ENCODE measurements around the gene PINLYP.

Gene PINLYP

DNA sequence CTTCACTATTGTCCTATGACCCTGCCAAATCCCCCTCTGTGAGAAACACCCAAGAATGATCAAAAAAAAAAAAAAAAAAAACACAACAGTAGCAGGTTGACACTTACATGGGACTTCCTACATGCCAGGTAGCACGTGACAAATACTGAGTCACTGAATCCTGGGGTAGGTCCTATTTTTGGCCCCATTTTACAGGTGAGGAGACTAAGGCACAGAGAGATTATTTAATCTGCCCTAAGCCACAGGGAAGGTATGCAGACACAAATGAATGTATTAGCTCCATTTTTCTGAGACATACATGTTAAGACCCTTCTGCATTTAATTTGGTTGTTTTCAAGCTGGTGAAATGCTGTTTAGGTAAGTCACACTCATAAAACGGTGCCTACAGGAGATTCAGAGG is 26.9 kb upstream of the PINLYP start:
- DNase-seq (ENCODE audit: low read depth): no peak

DNA sequence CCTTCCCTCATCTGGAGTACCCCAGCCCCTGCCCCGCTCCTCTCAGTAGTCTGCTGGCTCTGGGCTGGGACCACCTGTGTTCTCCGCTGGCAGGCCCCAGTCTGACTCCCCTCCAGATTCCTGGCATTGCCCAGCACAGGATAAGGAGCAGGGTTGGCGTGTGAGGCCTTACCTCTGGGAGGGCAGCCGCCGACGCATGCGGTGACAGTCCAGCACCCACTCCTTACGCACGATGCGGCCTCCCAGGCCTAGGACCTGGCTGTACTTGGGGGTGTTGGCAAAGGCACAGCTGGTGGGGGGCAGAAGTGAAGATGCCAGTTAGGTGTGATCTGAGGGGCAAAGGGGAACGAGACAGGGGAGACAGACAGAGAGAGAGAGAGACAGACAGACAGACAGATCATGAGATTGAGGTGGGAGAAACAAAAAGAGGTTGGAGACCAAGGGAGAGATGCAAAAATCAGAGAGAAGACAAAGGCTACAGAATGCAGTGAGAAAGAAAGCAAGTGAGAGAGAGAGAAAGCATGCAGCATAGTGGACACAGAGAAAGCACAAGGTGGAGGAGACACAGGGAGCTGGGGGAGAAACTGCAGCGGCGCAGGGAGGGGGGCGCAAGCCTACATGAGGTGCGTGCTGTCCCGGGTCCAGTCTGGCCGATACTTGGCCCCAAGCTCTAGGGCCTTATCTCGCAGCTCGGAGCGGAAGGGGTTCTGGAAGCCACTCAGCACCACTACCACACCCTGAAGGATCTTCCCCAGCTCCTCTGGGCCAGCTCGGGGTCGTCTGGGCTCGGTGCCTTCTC is 24.0 kb upstream of the PINLYP start:
- no peak for DNase-seq (ENCODE audit: low read depth)

DNA sequence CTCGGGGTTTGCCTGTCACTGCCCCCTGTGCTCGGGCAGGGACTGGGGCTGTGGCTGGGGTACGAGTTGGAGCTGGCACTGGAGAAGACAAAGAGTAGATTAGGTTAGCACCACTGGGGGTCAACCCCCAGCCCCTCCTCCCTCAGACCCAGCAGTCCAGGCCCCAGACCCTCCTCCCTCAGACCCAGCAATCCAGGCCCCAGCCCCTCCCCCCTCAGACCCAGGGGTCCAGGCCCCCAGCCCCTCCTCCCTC is 23.5 kb upstream of the PINLYP start:
- DNase-seq (ENCODE audit: low read depth): no peak

DNA sequence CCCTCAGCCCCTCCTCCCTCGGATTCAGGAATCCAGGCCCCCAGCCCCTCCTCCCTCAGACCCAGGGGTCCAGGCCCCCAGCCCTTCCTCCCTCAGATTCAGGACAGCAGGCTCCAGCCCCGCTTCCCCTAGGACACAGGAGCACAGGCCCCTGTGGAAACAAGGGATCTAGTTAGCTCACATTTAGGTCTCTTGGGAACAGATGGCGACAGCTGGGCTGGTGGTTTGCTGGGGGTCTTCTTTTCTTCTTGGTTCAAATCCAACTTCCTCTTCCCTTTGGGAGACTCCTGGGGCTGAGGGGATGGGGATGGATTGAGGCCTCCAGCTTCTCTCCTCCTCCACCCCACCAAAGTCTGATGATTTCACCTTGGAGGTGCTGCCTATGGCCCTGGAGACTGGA is 23.0 kb upstream of the PINLYP start:
- DNase-seq (ENCODE audit: low read depth): no peak

DNA sequence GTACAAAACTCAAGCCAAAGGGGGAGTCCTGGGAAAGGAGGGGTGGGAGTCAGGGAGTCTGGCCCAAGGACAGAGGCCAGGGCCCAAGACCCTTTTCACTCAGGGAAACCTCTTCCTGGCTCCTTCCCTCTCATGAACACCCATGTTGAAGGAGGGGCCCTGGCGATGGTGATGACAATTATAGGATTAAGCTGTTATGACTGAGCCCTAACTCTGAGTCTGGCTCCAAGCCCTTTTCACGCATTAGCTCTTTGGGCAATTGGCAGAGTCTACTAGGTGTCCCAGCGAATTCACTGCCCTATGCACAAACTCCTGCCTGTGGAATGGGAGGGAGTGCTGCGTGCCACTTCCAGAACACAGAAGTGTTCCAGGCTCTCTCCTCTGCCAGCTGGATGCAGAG is 21.9 kb upstream of the PINLYP start:
- no peak for DNase-seq (ENCODE audit: low read depth)

DNA sequence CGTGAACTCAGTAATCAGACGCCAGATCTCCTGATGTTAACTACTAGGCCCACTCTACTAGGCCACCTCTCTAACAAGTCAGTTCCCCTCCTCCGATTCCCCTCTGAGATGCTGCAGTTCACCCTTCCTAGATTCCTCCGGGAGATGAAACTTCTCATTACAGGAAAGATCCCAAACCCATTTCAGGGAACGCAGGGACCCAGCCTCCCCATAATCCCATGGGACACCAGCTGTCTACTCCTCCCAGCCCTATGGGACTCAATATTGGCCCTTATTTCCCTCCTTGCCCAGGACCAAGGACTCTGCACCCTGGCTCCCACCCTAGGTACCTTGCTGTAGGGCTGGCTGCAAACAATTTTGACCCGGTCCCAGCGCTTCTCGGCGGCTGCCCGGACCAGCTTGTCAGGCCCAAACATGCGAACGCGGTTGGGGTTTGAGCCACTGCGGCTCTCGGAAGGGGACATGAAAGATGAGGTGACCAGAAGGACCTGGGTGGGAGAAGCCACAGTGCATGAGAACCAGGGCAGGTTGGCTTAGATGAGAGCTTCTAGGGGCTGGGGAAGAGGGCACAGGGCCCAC is 21.2 kb upstream of the PINLYP start:
- no peak for DNase-seq (ENCODE audit: low read depth)

DNA sequence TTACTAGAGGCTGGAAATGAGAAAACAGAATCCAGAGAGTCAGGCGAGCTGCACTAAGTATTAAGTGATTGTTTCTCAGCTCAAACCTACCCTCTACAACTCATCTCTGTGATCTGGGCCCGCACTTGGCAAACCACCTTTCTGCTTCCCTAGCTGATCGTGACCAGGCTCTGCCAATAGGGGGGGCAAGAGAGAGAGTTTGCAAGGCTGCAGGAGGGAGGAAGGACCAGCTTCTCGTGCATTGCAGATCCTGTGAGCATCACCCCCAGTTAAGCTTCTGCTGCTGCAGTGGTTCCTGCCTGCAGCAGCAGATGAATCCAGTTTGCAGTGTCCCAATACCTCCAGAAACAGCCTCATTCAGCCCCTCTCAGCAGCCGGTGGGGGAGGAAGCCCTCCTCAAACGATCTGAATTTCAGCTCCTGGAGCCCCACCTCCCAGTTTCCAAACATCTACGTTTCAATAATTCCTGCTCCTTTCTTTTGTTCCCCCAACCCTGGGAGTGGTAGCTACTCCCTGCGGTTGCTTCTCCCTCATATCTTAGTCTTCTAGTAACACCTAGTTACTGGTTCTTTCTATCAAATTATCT is 20.3 kb upstream of the PINLYP start:
- DNase-seq (ENCODE audit: low read depth): peak; percentile 68

DNA sequence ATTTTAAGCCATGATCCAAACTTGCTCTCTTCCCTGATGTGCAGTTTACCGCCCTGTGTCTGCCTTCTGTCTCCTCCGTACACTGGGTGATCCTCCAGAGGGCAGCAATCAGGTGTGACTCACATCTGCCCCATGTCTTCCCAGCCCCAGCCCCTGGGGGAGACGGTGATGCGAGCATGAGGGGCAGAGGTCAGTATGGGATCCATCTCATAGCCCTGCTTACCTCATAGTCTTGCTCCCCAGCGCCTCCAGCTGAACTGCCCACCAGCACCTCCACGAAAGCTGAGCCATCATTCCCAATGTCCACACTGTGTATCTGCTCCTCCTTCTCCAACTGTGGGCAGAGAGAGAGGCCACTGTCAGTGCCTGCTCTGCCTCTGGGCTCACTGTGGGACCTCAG is 14.9 kb upstream of the PINLYP start:
- DNase-seq (ENCODE audit: low read depth): no peak

DNA sequence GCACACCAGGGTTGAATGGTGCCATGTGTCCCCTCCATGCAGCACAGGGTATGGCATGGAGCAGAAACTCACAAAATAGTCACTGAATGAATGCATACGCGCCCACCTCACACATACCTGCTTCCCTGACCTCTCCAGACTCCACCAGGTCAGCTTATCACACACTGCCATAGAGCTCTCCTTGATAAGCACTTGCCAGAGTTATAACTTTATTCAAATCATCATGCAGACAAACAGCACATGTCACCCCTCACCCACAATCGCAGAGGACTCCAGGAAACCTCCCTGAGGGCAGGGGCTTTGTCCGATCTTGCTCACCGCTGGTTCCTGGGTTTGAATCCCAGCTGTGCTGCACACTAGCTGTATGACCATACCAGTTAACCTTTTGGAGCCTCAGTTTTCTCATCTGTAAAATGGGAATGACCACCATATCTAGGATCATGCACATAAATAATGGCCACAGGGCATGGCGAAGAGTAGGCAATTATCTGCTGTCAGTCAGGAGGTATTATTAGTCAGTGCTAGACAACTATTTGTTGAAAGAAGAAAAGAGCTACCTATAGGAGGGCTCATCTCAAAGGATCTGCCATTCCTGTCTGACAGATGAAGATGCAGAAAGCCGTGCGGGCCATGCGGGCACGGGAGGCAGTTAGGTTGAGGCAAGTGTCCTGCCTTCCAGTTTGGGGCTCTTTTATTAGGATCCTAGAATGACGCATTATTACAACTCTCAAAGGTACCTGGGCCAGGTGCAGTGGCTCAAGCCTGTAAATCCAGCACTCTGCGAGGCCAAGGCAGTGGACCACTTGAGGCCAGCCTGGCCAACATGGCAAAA is 14.2 kb upstream of the PINLYP start:
- DNase-seq (ENCODE audit: low read depth): no peak

DNA sequence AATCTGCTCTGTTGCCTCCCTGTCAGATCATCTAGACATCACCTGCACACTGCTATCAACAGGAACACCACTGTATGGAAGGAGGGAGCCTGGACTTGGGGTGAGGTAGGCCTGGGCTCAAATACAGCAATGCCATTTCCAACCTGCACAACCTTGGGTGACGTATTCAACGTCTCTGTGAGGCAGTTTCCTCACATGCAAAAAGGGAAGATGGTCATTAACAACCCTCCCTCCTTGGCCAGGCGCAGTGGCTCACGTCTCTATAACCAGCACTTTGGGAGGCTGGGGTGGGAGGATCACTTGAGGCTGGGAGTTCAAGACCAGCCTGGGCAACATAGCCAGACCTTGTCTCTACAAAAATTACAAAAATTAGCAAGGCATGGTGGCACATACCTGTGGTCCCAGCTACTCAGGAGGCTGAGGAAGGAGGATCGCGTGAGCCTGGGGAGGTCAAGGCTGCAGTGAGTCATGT is 13.3 kb upstream of the PINLYP start:
- DNase-seq (ENCODE audit: low read depth): no peak

DNA sequence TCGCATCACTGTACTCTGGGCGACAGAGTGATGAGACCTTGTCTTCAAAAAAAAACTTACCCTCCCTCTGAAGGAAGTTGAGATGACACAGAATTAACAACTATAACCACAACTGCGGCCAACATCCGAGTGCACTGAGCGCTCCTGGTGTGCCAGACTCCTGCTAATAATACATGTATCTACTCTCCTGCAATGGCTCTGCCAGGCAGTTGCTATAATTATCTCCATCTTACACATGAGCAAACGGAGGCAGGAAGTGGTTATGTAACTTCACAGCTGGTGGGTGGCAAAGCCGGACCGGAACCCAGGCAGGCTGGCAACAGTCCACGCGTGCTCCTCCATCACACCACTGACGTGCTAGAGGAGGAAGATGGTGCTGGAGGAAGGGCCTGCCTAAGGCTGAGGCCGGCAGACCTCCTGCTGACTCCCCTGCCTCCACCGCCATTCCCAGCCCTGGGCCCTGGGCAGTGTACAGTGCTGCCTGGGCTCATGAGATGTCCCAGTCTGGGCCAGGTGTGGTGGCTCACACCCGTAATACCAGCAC is 12.8 kb upstream of the PINLYP start:
- DNase-seq (ENCODE audit: low read depth): peak; percentile 68

DNA sequence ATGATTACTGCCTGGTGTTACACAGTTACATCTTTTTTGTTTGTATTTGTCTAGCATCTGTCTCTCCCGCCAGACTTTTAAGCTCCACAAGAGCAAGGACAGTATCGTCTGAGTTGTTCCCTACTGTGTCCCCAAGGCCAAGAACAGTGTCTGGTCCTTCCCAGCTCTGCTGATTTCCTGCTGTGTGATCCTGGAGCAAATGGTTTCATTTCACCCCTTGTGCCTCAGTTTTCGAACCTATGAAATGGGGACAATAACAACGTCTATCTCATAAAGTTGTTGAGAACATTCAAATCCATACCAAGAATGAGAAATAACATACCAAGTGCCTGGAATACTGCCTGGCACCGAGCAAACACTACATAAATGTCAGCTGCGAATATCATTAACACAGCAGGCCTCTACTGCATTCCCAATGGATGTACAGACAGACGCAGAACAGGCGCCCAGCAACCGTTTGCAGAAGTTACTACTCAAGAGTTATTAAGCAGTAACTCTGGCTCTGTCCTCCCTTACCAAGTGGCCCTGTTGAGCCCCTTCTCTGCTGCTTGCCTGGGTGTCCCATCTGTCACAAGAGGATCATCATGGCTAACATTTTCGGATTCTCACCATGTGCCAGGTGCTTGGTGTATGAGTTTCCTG is 11.7 kb upstream of the PINLYP start:
- DNase-seq (ENCODE audit: low read depth): no peak

DNA sequence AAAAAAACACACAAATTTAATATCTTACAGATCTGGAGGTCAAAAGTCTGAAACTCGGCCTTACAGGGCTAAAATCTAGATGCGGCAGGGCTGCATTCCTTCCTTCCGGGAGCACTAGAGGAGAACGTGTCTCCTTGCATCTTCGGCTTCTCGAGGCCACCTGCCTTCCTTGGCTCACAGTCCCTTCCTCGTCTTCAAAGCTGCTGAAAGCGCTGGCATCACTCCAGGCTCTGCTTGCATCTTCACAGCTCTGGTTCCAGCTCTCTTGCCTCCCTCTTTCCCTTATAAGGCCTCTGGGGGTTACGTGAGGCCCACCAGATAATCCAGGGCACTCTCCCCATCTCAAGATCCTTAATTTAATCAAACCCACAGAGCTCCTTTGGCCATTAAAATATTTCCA is 10.8 kb upstream of the PINLYP start:
- no peak for DNase-seq (ENCODE audit: low read depth)

DNA sequence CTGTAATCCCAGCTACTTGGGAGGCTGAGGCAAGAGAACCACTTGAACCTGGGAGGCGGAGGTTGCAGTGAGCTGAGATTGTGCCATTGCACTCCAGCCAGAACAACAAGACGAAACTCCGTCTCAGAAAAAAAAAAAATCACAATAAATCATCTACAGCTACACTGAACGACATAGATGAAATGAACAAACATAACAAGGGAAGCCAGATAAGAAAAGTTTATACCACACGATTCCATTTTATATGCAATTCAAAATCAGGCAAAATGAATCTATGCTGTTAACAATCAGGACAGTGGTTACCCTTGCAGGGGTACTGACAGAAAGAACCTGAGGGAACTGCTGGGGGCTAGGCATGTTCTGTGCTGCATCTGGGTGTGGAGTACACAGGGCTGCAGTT is 5.9 kb upstream of the PINLYP start:
- no peak for DNase-seq (ENCODE audit: low read depth)

DNA sequence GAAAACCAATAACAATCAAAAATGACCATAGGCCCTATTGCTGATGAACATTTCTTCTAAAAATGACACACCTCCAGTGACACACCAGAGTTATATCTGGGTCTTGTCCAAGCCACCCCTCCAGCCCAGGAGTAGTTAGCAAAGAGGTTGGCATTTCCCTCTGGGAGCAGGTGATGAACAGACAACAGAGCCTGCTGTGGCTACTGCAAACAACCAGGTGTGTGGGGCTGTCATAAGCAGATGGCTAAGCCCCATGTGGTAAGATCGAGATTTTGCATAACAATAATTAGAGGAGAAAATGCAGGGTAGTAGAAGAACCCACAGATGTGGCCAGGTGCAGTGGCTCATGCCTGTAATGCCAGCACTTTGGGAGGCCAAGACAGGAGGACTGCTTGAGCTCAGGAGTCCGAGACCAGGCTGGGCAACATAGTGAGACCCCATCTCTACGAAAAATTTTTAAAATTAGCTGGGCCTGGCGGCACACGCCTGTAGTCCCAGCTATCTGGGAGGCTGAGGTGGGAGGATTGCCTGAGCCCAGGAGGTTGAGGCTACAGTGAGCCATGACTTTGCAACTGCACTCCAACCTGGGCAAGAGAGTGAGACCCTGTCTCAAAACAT is 5.3 kb upstream of the PINLYP start:
- no peak for DNase-seq (ENCODE audit: low read depth)

DNA sequence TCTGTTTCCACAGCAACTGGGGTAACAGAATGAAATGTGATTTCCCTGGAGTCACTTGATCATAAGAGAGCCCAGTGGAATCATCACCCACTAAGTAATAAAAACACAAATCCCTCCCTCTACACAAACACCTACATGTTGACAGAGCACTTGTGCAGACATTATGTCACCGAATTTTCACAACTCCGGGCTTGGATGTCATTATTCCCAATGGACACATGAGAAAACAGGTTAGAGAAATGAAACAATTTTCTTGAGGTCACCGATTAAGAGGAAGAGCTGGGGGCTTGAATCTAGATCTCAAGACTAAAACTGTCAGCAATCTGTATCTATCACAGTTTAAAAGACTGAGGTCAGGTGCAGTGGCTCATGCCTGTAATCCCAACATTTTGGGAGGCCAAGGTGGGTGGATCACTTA is 3.4 kb upstream of the PINLYP start:
- no peak for DNase-seq (ENCODE audit: low read depth)

DNA sequence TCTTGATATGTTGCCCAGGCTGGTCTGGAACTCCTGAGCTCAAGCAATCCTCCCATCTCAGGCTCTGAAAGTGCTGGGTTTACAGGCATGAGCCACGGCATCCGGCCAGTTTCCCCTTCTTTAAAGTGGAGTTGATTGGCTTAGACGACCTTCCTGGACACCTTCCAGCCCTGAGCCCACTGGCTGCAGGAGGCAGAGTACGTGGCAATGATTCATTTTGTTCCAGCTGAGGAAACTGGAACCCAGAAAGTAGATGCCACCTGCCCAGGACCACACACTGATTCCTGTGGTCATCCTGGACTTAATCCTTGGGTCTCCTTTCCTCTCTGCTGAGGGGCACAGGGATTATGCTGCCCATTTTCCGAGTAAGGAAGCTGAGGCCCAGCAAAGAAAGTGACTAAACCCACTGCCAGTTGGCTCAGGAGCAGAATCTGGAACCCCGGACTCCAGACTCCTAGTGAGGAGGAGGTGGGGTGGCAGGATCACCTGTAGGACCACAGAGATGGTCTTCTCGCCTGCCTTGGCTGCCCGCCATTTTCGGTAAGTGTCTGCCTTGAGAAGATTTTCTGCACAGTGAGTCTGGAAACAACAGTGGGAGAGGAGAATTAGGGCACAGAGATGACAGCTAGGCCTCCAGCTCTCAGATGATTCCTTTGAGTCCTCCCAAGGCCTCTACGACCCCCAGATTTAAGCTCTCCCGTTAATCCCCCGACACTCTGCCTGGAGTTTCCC is 1.0 kb upstream of the PINLYP start:
- no peak for DNase-seq (ENCODE audit: low read depth)

DNA sequence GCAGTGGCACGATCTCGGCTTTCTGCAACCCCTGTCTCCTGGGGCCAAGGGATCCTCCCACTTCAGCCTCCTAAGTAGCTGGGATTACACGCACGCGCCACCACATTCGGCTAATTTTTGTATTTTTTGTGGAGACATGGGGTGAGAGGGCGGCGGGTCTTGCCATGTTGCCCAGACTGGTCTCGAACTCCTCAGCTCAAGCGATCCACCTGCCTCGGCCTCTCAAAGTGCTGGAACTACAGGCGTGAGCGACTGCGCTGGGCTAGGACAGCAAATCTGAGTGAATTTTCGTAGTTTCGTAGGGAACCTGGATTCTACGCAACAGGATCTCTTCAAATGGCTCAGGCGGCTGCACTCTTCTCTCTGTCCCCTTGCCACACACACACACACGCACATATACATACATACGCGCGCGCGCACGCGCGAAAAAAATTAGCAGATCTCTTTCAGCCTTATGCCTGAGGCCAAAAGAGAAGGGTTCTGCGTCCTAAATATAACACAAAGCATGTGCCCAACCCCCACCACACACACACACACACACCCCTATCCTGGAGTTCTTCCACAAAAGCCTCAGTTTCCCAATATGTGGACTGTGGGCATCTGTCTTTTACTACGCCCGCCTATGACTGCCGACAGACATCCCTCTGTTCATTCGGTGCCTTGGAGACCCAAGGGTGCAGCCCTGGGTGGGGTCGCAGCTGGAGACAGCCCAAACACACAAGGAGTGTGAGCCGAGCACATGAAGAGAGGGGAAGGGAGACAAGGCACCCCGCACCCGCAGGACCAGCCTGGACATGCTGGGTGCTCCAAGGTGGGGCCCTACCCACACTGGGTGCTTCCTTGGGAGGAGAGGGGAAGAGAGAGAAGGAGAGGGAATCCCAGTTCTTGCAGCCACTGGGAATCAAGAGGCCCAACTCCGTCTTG is 616 bp downstream of the PINLYP start:
- DNase-seq (ENCODE audit: low read depth): no peak

DNA sequence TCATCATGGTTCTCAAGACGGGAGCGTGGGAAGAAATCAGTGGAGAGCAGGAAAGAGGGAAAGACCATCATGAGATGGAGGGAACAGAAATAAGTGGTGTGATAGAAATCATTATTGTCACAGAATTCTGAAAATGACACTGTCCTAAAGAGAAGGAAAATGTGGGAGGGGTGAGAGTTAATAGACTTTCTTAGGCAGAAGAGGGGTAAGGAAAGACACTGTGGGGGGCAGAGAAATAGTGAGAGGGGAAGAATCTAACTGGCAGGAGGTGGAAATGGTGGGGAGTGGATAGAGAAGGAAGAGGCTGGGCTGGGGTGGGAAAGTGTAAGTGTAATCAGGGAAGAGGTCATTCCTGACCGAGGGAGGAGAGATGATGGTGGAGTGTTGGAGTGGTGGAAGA is 3.2 kb downstream of the PINLYP start:
- no peak for DNase-seq (ENCODE audit: low read depth)

DNA sequence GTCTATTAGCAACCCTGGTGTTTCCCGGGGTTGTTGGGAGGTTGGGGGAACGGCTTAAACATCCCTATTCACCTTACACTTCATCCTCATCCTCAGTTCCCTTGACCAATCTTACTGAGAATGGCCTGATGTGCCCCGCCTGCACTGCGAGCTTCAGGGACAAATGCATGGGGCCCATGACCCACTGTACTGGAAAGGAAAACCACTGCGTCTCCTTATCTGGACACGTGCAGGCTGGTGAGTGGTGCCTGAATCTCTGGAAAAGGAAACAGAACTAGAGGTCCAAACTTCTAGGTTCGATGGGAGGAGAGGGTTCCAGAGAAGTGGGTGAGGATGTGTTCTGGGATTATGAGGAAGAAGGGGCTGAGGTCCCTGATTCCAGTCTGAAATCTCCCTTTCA is 5.9 kb downstream of the PINLYP start:
- no peak for DNase-seq (ENCODE audit: low read depth)

Data from activated T-helper 1 cell treated with Interleukin-2 at 50 U/mL for 16 hours (primary cell).